ENCODE results near the gene BCL11B. TPM values are rescaled to one million over a fixed set of nuclear protein-coding genes. Genes with fewer than 3 reads are reported as not detected.
"Not testable (repeated sequence)": the region's sequence is repeated elsewhere in the genome, so short reads cannot be mapped to it uniquely, and the experiment has no call there.

Gene BCL11B
- total RNA-seq, 1 donor from 2014 or later, result 27.0 TPM

GRCh38 chr14:99198746-99199502 lies 73.1 kb downstream of the BCL11B start:
- DNase-seq, result no peak

DNA sequence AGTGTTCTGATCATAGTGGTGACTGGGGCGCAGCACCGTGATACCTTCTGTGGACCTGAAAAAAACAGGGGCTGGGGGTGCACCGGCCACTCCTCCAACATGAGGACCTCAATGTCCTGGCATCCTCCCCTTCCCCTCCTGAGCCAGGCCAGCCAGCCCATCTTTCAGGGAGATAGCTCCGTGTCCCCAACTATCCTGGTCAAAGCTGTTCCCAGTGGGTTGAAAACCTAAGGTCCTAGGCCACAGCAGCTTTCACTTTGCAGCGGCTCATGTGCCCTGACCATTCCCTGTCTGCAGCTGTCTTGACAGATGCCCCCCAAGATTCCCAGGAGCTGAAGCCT lies 75.7 kb downstream of the BCL11B start:
- DNase-seq, result no peak

GRCh38 chr14:99195602-99196309 lies 76.2 kb downstream of the BCL11B start:
- no peak for DNase-seq

DNA sequence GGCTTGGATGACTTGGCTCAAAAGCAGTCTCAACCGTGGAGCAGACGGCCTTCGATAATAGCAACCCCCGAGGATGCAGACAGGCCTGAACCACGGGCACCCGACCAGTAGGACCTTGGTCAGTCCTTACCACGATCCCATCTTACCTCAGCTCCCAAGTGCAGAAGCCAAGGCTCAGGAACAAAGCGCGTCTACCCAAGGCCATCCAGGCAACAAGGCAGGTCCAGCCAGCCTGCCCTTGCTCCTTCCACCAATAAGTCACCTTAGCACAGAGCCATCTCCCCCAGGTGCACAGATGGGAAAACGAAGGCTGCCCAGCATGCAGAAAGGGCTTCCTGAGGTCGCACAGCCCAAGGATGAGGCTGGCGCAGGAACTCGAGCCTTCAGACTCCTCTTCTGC lies 77.3 kb downstream of the BCL11B start:
- no peak for DNase-seq

DNA sequence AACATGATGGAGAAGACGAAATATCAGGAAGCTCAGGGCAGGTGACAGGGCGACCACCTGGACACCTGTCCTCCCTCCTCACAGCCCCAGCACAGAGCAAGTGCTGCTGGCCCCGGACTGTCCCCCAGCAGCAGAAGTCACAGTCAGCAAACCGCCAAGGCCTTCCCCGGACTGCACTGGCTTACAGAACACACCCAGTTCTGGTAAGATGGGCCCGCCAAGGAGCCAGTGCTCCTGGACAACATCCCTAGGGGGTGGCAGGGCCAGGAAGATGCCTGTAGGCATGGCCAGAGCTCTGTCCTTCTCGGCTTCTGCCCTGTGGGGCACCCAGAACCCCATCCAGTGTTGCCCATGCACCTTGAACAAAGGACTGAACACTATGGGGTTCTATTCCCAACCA lies 77.9 kb downstream of the BCL11B start:
- no peak for DNase-seq

- no peak for DNase-seq
Measured at GRCh38 chr14:99192830-99193229, 79.2 kb downstream of the BCL11B start.

GRCh38 chr14:99192028-99192621 lies 79.9 kb downstream of the BCL11B start:
- peak; percentile 46 for DNase-seq

DNA sequence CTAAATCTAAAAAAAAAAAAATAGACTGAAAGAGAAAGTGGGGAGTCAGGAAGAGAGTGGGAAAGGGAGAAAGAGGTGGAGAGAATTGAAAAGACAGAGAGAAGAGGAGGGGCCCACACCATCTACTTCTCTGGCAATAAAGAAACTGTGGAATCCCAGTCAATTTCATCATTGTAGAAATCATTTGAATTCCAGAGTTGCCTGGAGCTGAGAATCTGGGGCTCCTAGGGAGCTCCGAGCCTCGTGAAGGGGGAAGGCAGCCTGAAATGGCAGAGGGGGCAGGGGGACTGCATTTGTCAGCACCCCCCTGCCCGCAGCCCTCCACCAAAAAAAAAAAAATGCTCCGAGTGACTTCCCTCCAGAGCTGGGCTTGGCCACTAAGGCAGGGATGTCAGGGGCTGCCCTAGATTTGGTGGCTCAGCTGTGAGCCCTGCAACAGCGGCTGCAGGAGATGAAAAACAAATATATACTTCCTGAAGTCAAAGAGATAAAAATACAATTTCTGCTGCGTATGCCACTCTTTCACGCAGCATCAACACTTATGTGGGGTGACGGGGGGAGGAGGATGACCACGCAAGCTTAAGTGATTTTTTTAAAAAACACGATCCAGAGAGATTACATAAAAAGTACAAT lies 80.5 kb downstream of the BCL11B start:
- no peak for DNase-seq

DNA sequence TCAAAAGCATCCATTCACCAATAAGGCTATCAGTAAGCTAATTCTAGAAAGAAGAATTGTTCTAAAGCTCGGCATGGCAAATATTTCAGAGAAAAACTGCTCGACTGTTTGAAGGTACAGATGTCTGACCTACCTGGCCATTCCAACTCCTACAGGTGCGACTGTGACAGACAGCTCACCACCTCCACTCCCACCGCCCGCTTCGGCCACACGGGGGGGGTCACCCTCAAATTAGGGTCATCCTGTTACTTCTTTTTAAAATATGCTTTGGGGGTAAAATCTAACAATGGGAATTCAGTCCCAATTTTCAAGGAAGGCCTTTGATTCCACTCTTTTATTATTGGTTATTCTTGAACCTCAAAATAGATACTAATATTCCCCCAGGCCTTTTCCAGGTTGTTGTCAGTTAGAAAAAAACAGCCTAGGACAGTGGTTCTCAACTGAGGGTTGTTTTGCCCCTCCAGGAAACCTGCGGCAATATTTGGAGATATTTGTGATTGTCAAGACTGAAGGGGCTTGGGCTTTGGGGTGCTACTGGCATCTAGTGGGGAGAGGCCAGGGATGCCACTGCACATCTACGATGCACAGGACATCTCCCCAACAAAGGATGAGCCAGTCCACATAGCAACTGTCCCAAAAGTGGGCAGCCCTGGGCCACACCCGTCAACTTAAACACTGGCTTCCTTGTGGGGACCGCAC lies 81.2 kb downstream of the BCL11B start:
- no peak for DNase-seq

DNA sequence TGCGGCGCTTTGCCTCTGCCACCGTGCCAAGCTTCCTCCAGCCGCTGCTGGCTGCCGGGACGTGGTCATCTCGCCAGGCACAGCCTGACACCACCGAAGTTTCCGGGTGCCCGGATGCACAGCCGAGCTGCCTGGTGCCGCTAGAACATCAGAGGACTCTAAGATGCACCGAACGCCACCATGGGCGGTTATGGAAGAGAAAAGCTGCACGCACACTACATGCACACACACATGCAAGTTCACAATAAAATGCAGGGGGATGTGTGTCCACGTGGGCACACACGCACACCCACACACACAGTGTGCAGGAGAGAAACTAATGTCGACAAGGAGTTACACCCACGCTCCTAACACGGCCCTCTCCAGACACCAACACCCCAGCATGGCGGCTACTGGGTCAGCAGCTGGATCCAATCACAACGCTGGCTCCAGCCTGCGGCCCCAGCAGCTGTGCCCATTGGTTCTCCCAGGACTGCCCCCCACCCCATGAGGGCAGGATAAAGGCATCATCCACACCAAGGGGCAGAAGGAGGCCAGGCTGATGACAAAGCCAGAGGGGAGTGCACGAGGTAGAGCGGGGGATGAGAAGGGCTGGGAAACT lies 82.7 kb downstream of the BCL11B start:
- peak; percentile 40 for DNase-seq

GRCh38 chr14:99188731-99189191 lies 83.2 kb downstream of the BCL11B start:
- no peak for DNase-seq

DNA sequence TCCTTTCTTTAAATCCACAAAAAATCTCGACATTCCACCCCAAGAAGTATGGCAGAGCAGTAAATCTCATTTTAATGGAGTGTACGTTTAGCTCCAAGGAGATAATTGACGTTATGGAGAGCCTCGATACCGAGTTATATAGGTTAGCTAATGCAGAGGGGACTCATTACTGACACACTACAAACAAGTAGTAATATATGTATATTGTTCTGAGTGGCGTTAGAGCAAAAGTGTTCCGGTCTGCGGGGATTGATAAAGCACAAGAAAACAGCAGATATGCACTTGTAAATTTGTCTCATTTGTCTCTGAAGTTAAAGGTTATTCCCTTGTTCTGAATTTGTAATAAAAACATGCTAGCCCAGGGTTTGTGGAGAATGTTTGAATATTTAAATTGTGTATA lies 84.1 kb downstream of the BCL11B start:
- DNase-seq, result no peak

DNA sequence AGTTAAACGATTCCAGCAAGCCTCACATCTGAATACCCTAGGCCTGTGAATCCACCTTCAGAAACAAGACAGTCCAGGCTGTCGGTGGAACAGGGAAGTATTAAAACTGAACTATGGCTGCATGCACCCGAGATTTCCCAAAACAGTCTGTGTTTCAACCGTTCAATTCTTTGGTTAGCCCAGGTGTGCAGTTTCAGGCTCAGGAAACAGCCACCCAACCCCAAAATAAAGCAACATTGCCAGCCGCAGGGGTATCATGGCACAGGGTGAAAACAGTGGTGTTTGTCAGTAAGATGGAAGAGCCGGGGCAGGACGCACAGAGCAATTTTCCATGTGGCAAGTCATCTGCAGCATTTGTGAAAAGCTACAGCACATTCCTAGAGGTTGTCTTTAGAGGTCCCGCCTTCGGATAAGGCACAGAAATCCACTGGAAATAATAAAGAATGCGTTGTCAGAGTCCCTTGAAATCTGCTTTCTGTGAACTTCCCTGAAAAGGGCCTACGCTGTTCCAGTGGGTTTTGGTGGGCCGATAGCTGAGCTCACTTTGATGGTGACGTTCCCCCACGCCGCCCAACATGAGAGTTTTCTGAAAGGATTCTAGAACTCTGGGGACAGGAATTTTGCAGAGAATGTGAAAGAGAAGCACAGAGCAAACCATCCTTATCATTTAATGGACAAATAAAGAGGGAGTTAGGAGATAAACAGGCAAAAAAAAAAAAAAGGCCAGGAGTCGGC lies 84.9 kb downstream of the BCL11B start:
- no peak for DNase-seq

- DNase-seq, result not testable (repeated sequence)
Measured at GRCh38 chr14:99186336-99186735, 85.7 kb downstream of the BCL11B start.

DNA sequence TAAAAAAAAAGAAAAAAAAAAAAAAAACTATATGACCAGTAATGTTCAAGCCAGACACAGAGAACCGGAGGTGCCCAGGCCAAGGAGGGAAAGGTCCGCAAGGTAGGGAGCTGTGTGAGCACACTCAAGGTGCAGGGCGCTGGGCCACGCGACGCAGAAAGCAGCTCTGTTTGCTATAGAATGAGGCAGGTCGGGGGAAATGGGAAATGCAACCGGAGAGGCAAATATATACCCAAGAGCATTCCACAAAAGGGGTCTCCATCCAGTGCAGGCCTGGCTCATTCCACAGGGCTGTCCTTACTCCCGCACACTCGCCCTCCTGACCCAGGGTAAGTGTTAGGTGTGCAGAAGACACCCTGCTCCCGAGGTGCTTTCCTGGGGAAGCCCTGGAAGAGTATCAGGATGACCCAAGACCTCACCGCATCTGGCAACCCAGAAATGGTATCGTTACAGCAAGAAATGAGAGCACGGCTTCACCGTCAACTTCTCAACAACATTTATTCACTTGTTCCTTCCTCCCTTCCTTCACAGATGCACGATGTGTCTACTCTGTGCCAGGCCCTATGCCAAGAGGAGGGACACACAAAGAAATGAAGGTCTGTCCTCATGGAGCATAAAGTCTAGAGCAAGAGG lies 86.4 kb downstream of the BCL11B start:
- no peak for DNase-seq

DNA sequence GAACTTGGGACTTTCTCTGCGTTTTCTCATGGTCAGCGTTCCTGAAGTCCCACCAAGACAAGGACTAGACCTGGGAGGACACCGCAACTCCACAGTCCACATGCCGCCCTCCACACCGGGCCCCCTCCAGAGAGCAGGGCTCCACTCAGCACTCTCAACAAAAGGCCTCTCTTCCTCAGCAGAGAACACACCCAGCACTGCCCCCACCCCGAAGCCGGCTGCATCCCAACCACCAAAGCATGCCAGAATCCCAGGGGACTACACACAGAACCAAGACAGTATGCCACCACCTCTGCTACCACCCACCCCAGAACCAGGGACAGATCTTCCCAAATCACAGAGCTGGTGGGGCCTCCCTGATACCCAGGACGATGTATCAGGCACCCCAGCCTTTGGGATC lies 88.3 kb downstream of the BCL11B start:
- DNase-seq, result no peak

DNA sequence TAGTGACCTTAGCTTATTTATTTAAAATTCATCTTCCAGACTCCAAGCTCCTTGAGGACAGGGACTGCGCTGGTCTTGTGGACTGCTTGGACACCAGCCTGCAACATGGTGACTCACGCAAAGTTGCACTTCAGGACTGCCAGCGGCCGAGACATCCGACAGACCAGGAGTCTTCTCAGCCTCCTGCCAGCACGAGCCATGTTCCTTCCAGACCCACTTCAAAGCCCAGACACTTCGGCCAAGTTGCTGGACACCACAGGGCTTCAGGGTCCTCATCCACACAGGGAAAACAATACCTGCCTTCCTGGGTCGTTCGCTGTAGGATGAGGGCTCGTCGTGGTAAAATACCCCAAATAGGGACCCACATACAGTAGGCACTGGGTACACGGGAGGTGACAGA lies 88.7 kb downstream of the BCL11B start:
- DNase-seq, result no peak

DNA sequence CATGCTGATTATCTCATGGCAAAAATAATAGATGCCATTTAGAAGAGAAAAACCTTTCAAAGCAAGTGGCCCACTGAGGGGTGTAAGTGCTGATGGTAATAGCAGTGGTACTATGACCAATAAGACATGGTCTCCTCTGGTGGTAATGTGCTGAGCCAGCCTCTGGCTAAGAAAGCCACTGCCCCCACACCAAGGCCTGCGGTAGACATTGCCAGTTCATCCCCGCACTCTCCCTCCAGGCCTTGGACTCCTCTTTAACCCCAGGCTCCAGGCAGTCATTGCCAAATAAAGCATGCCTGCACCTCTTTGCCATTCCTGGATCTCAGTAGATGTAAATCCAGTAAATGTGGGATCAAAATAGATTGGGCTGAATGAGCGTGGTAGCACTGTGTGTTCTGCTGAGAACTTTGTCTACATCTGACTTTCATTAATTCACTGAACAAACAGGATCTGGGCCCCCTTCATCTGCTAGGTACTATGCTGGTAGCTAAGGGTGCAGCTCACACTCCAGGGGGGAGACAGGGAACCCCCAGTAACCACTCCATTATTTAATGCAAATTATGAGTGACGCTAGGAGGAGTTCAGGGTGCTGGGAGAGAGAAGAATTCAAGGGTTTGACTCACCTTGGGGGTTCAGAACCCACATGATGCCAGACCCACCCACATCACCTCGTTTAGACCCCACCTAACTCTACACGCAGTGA lies 89.3 kb downstream of the BCL11B start:
- DNase-seq, result no peak

DNA sequence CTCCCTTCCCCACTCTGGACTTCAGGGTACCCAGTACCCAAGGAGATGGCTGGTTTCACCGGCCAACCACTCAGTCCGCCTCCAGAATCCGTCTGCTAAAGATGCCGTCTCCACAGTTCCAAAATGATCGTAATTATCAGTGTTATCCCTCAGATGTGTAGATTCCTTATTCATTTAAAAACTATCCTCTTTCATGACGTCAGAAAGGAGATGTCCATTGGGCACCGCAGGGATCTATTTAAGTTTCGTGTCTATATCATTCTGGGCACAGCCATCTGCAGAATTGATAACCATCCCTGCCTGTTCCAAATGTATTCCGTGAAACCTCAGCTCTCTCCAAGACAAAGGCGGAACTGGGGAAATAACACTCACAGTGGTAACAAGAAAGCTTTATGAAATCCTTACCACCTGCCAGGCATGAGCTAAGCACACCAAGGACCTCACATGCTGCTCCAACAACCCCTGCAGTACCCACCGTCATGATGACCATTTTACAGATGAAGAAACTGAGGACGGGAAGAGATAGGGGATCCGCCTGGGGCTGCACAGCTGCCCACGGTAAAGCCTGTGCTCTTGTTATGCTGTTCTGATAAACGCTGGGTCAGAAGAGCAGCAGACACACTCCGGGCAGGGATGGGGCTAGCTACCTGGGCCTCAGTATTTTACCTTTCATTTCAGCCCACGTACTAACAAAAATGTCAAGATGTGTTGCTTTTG lies 90.0 kb downstream of the BCL11B start:
- no peak for DNase-seq

DNA sequence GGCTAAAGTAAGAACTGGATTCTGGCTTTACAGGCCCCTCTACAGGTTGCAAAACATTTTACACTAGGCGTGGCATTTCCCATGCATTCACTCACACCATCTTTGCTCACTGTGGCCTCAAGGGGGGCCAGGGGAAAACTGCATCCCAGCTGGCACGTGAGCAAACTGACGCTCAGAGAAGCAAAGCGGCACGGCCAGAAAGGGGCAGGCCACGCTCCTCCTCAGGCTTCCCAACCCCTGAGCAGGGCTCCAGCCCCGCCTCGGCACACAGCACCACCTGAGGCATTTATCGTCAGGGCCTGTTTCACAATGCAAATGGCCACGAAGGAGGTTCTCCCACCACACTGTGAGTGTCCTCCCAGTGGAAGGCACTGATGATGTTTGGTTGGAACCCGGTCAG lies 90.8 kb downstream of the BCL11B start:
- no peak for DNase-seq

Data from occipital lobe (tissue), 2 donors.